K562 (cell line): ENCODE data around the gene HSF2BP. TPM values are rescaled to one million over a fixed set of nuclear protein-coding genes. Genes with fewer than 3 reads are reported as not detected.

Experiments
- AFF4 ChIP-seq: sonication (generic); formaldehyde crosslinking; IDR thresholded peaks from 2 replicates; pipeline ENCODE4 v1.8.0; 2023; ENCODE audit warnings: mild to moderate bottlenecking, missing genetic modification reagents
- BHLHE40 ChIP-seq: IDR thresholded peaks from 2 replicates; pipeline ENCODE4 v1.6.1; 2011; ENCODE audit warnings: low read length, improper control_type of control experiment
- CBFA2T3 ChIP-seq: fragments of 450-650 bp; IDR thresholded peaks from 2 replicates; pipeline ENCODE4 v1.6.1; 2017
- CBX8 ChIP-seq: fragments of 200-600 bp; sonication (generic); IDR thresholded peaks from 2 replicates; pipeline ENCODE4 v1.6.1; 2012; ENCODE audit warnings: borderline replicate concordance, mixed run types, low read depth, mild to moderate bottlenecking, moderate library complexity, mixed read lengths, low read length, control low read depth, inconsistent platforms; ENCODE audit not compliant: poor library complexity, severe bottlenecking; ENCODE audit errors: extremely low read depth
- EHMT2 ChIP-seq: fragments of 450-650 bp; IDR thresholded peaks from 2 replicates; pipeline ENCODE4 v1.6.1; 2018; ENCODE audit warnings: antibody characterized with exemption
- ETV5 ChIP-seq: sonication (generic); formaldehyde crosslinking; IDR thresholded peaks from 2 replicates; pipeline ENCODE4 v1.4.0; 2020; ENCODE audit warnings: low read depth, mild to moderate bottlenecking, missing genetic modification reagents
- FOSL1 ChIP-seq: fragments of 200-800 bp; sonication (Bioruptor generic); conservative IDR thresholded peaks from 2 replicates; pipeline ENCODE4 v1.6.1; 2016; ENCODE audit warnings: missing genetic modification characterization, missing compliant biosample characterization
- GMEB1 ChIP-seq: fragments of 250-450 bp; sonication (Bioruptor Pico); IDR thresholded peaks from 2 replicates; pipeline ENCODE4 v1.4.0; 2020; ENCODE audit warnings: mild to moderate bottlenecking
- HDGF ChIP-seq: fragments of 450-650 bp; IDR thresholded peaks from 2 replicates; pipeline ENCODE4 v1.6.1; 2016
- HMBOX1 ChIP-seq: sonication (generic); IDR thresholded peaks from 2 replicates; pipeline ENCODE4 v1.6.1; 2016
- KDM5B ChIP-seq: fragments of 200-600 bp; sonication (generic); IDR thresholded peaks from 2 replicates; pipeline ENCODE4 v1.6.1; 2012; ENCODE audit warnings: low read depth, mild to moderate bottlenecking, moderate library complexity, low read length, control low read depth, inconsistent platforms; ENCODE audit not compliant: insufficient replicate concordance
- NCOR1 ChIP-seq: fragments of 450-650 bp; IDR thresholded peaks from 2 replicates; pipeline ENCODE4 v1.6.1; 2016; ENCODE audit warnings: mild to moderate bottlenecking, moderate library complexity
- RCOR1 ChIP-seq, 2 experiments: IDR thresholded peaks; 2 replicates each; pipeline ENCODE4 v1.6.1; 2012; ENCODE audit warnings: low read depth in 2 of 2, low read length in 2 of 2, borderline replicate concordance in 1 of 2, improper control_type of control experiment in 1 of 2
- SMARCB1 ChIP-seq: IDR thresholded peaks from 2 replicates; pipeline ENCODE4 v1.6.1; 2011; ENCODE audit warnings: improper control_type of control experiment, low read depth; ENCODE audit not compliant: insufficient read length
- XRCC4 ChIP-seq: IDR thresholded peaks from one replicate; pipeline ENCODE4 v1.6.1; 2011; ENCODE audit not compliant: insufficient read depth, insufficient read length; ENCODE audit errors: extremely low read depth
- ZHX1 ChIP-seq: fragments of 150-350 bp; conservative IDR thresholded peaks from 2 replicates; pipeline ENCODE4 v1.6.1; 2014; ENCODE audit warnings: low read length
- ZKSCAN8 ChIP-seq: fragments of 200-800 bp; sonication (Bioruptor generic); IDR thresholded peaks from 2 replicates; pipeline ENCODE4 v1.6.1; 2016; ENCODE audit warnings: missing genetic modification characterization, missing compliant biosample characterization
- polyA plus RNA-seq, 8 experiments: library from polyadenylated mRNA; depleted of rRNA in 4 of 8; stranded (reverse) in 5 of 8; unstranded in 3 of 8; fragments of >200 nt; fragmentation: Nextera tagmentation in 2 of 8; fragmentation: Illumina TruSeq in 1 of 8; extraction: Ambion mirVana in 2 of 8; extraction: Trizol in 1 of 8; gene quantifications; 2 replicates each; pipeline versions ENCODE4 v1.2.1 to v1.2.3, GENCODE V29; 2011 to 2014; ENCODE audit warnings: inconsistent platforms in 1 of 8, missing spikeins in 1 of 8
- total RNA-seq, 7 experiments: library from RNA; depleted of rRNA in 6 of 7; stranded (reverse); fragments of >200 nt in 6 of 7; fragmentation: Illumina TruSeq in 2 of 7; extraction: Trizol in 2 of 7; gene quantifications; 2 replicates each; pipeline versions ENCODE4 v1.2.1 to v1.2.3, GENCODE V29; 2011 to 2021; ENCODE audit warnings: low replicate concordance in 1 of 7

The HSF2BP gene
- total and polyA plus RNA-seq, 9 of the 15 experiments (the other 6 are each of a cell fraction or from before 2014, with no cell fraction given): 0.04 to 0.57 (median 0.20) TPM; not detected in 2

GRCh38 chr21:43609501-43610340 is 49.6 kb downstream of the HSF2BP start (continued):
- peak; percentile 36; the same call in 1 of the 2 replicates for TF ChIP-seq BHLHE40
- no peak for TF ChIP-seq GMEB1 (CRISPR knock-in tag)
- TF ChIP-seq HMBOX1: no peak
- TF ChIP-seq SMARCB1: no peak
- TF ChIP-seq ZHX1: no peak
- no peak for TF ChIP-seq NCOR1
- TF ChIP-seq FOSL1 (tag): no peak
- no peak for TF ChIP-seq CBFA2T3
- TF ChIP-seq HDGF: no peak
- no peak for TF ChIP-seq RCOR1 (IDR thresholded peaks at IDR 0.05; ENCODE audit: borderline replicate concordance in 1 of 2, low read depth in 2 of 2, low read length in 2 of 2)
- TF ChIP-seq ZKSCAN8 (CRISPR knock-in tag): no peak
- TF ChIP-seq EHMT2: no peak
- TF ChIP-seq KDM5B: no peak
- TF ChIP-seq AFF4 (CRISPR knock-in tag): no peak
- TF ChIP-seq ETV5: no peak
- TF ChIP-seq XRCC4: no peak
- TF ChIP-seq CBX8: no peak
